Neural cell (in vitro differentiated cells): ENCODE data around the gene TLCD3A.

Experiments
- CTCF ChIP-seq: fragments of 450-650 bp; IDR thresholded peaks from 2 replicates; pipeline ENCODE4 v1.5.1; 2014; ENCODE audit warnings: antibody characterized with exemption, mild to moderate bottlenecking, moderate library complexity; ENCODE audit not compliant: poor library complexity, severe bottlenecking
- EP300 ChIP-seq: fragments of 450-650 bp; conservative IDR thresholded peaks from 2 replicates; pipeline ENCODE4 v1.6.1; 2014; ENCODE audit warnings: antibody characterized with exemption, mild to moderate bottlenecking, moderate library complexity; ENCODE audit not compliant: poor library complexity, severe bottlenecking
- POLR2AphosphoS5 ChIP-seq: IDR thresholded peaks from 2 replicates; pipeline ENCODE4 v1.6.1; 2012
- RAD21 ChIP-seq: fragments of 450-650 bp; conservative IDR thresholded peaks from 2 replicates; pipeline ENCODE4 v1.6.1; 2014; ENCODE audit warnings: antibody characterized with exemption, mild to moderate bottlenecking, moderate library complexity
- TF ChIP-seq, protein P1 (sequence below): IDR thresholded peaks from 2 replicates; pipeline ENCODE4 v1.6.1; 2012; ENCODE audit warnings: borderline replicate concordance

DNA sequence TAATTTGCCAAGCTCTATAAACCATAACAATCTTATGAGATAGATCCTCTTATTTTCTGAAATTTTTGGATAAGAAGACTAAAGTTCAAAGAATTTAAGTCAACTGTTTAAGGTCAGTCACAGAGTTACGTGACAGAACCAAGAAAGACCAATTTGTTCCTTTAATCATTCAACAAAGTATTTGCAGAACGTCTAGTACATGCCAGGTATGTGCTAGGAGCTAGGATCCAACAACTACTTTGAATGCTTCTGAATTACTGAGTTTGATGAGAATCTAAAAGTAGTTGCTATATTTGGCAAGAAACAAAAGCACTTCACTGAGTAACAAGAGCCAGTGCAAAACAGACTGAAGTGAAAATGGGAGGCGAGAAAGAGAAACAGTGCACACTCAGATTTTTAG is 34.7 kb downstream of the TLCD3A start:
- TF ChIP-seq EP300 (no peak), CTCF (no peak), POLR2AphosphoS5 (no peak), RAD21 (no peak)
- TF ChIP-seq, protein P1, sequence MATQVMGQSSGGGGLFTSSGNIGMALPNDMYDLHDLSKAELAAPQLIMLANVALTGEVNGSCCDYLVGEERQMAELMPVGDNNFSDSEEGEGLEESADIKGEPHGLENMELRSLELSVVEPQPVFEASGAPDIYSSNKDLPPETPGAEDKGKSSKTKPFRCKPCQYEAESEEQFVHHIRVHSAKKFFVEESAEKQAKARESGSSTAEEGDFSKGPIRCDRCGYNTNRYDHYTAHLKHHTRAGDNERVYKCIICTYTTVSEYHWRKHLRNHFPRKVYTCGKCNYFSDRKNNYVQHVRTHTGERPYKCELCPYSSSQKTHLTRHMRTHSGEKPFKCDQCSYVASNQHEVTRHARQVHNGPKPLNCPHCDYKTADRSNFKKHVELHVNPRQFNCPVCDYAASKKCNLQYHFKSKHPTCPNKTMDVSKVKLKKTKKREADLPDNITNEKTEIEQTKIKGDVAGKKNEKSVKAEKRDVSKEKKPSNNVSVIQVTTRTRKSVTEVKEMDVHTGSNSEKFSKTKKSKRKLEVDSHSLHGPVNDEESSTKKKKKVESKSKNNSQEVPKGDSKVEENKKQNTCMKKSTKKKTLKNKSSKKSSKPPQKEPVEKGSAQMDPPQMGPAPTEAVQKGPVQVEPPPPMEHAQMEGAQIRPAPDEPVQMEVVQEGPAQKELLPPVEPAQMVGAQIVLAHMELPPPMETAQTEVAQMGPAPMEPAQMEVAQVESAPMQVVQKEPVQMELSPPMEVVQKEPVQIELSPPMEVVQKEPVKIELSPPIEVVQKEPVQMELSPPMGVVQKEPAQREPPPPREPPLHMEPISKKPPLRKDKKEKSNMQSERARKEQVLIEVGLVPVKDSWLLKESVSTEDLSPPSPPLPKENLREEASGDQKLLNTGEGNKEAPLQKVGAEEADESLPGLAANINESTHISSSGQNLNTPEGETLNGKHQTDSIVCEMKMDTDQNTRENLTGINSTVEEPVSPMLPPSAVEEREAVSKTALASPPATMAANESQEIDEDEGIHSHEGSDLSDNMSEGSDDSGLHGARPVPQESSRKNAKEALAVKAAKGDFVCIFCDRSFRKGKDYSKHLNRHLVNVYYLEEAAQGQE: no peak
